ENCODE measurements around the gene EEF1AKMT4.

- TF ChIP-seq POLR2A (IDR thresholded peaks at IDR 0.05), result no peak
- TF ChIP-seq, protein P1, sequence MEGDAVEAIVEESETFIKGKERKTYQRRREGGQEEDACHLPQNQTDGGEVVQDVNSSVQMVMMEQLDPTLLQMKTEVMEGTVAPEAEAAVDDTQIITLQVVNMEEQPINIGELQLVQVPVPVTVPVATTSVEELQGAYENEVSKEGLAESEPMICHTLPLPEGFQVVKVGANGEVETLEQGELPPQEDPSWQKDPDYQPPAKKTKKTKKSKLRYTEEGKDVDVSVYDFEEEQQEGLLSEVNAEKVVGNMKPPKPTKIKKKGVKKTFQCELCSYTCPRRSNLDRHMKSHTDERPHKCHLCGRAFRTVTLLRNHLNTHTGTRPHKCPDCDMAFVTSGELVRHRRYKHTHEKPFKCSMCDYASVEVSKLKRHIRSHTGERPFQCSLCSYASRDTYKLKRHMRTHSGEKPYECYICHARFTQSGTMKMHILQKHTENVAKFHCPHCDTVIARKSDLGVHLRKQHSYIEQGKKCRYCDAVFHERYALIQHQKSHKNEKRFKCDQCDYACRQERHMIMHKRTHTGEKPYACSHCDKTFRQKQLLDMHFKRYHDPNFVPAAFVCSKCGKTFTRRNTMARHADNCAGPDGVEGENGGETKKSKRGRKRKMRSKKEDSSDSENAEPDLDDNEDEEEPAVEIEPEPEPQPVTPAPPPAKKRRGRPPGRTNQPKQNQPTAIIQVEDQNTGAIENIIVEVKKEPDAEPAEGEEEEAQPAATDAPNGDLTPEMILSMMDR (IDR thresholded peaks at IDR 0.05 in 4 of 5, conservative IDR thresholded peaks at IDR 0.05 in 1 of 5), result no peak
These were observed 12.6 kb downstream of the EEF1AKMT4 start for GRCh38 chr3:184261854-184262763.

All from gastrocnemius medialis (tissue), 4 donors.